ENCODE measurements around the gene RNF114. TPM values are rescaled to one million over a fixed set of nuclear protein-coding genes. Genes with fewer than 3 reads are reported as not detected.

The RNF114 gene
- total RNA-seq, 2 donors from 2014 or later: 82.0 to 181 TPM

- H3K4me1 ChIP-seq: peaks cover 6% of the 10 kb centered on the region
- H3K9me3 ChIP-seq: no peaks in the 10 kb centered on the region
- H3K27me3 ChIP-seq: no peaks in the 10 kb centered on the region
- no peak for TF ChIP-seq POLR2A (IDR thresholded peaks at IDR 0.05)
- TF ChIP-seq, protein P1, sequence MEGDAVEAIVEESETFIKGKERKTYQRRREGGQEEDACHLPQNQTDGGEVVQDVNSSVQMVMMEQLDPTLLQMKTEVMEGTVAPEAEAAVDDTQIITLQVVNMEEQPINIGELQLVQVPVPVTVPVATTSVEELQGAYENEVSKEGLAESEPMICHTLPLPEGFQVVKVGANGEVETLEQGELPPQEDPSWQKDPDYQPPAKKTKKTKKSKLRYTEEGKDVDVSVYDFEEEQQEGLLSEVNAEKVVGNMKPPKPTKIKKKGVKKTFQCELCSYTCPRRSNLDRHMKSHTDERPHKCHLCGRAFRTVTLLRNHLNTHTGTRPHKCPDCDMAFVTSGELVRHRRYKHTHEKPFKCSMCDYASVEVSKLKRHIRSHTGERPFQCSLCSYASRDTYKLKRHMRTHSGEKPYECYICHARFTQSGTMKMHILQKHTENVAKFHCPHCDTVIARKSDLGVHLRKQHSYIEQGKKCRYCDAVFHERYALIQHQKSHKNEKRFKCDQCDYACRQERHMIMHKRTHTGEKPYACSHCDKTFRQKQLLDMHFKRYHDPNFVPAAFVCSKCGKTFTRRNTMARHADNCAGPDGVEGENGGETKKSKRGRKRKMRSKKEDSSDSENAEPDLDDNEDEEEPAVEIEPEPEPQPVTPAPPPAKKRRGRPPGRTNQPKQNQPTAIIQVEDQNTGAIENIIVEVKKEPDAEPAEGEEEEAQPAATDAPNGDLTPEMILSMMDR (IDR thresholded peaks at IDR 0.05): no peak
- H3K36me3 ChIP-seq (replicated peaks in 1 of 2; ENCODE audit: insufficient read depth in 1 of 2, low read depth in 2 of 2): no peaks in the 10 kb centered on the region
- intact Hi-C loops (cut with DNase I): no loop called here
- 71 to 90% methylated on average over 6 of the region's 6 CpGs for WGBS, 2 donors
- no peak overlapping the region for H3K27ac ChIP-seq
- ATAC-seq (no peak), DNase-seq (peak in 1 of 4 donors; percentile 1)
- H3K4me3 ChIP-seq: no peak overlapping the region
Measured at GRCh38 chr20:49896204-49896603, 40.0 kb upstream of the RNF114 start.

- no peak for DNase-seq
- no peak for ATAC-seq
- intact Hi-C loops (cut with DNase I): no loop called here
- Histone ChIP-seq H3K4me3 (no peak overlapping the region), H3K9me3 (no peaks in the 10 kb centered on the region), H3K27me3 (no peaks in the 10 kb centered on the region), H3K4me1 (no peaks in the 10 kb centered on the region), H3K36me3 (replicated peaks in 1 of 2; ENCODE audit: insufficient read depth in 1 of 2, low read depth in 2 of 2) (peaks cover 0 to 7% of the 10 kb centered on the region in 2 donors), H3K27ac (no peak overlapping the region)
- 75 to 78% methylated on average over 10 of the region's 10 CpGs for WGBS, 2 donors
- no peak for TF ChIP-seq POLR2A (IDR thresholded peaks at IDR 0.05)
- TF ChIP-seq, protein P1 (IDR thresholded peaks at IDR 0.05): no peak
Measured at GRCh38 chr20:49899541-49900383, 36.4 kb upstream of the RNF114 start.

DNA sequence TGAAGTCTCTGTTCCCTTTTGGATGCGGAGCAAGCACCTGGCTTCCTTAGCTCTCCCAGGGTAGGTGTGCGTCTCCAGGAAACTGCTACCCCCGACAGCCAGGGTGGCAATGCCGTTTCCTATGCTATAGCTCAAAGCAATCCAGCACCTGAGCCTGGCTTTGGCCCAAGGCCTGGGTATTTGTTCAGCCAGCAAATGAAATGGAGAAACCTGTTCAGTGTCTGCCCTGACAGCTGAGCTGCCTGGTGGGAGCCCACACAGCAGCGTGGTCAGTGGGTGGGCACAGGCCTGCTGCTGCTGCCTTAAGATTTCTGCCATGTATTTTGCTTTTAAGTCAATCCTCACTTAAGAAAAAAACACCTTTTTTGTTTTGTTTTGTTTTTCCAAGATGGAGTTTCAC, 34.6 kb upstream of the RNF114 start:
- DNase-seq (no peak), ATAC-seq (no peak)
- Histone ChIP-seq H3K27me3 (no peaks in the 10 kb centered on the region), H3K4me1 (no peaks in the 10 kb centered on the region), H3K4me3 (no peak overlapping the region), H3K36me3 (replicated peaks in 1 of 2; ENCODE audit: insufficient read depth in 1 of 2, low read depth in 2 of 2) (peaks cover 4 to 24% of the 10 kb centered on the region in 2 donors), H3K9me3 (no peaks in the 10 kb centered on the region), H3K27ac (no peak overlapping the region)
- TF ChIP-seq, protein P1 (IDR thresholded peaks at IDR 0.05): no peak
- no peak for TF ChIP-seq POLR2A (IDR thresholded peaks at IDR 0.05)
- WGBS, 2 donors: 65 to 87% methylated on average over 5 of the region's 5 CpGs
- intact Hi-C loops (cut with DNase I): no loop called here

DNA sequence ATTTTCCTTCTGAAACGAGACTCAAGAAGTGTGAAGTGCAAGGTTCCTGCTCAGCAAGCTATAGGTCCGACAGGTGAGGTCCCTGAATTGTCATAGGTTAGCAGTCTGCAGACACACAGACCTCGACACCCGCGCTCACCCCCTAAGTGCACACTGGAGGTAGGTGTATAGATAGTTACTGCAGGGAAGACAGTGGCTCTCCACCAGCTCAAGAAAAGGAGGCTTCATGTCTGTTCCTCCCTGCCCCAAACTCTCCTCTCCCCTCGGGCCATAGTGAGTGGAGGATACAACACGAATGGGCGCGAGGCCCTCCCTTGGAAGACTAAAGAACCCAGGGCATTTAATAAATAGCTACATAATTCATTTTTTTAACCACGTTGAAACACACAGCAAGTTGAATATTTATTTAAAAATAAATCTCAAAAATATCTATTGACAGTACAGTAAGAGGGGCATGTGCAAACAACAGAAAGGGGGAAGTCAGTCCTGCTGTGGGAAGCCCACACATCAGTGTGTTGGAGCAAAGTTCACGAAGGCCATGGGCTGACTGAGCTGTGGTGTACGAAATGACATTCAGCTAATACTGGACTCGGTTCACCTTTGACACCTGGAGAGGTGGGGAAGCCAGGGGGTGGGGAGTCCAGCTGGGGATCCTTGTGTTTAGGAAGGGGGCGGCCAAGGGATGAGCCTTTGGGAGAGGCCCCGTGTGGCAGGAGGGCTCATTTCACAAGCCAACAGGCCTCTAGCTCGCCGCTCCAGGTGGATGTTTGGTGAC, 31.6 kb upstream of the RNF114 start:
- no peaks in the 10 kb centered on the region for H3K27me3 ChIP-seq
- ATAC-seq: no peak
- peak in 1 of 4 donors; percentile 6 for DNase-seq
- intact Hi-C loops (cut with DNase I): no loop called here
- H3K27ac ChIP-seq: no peak overlapping the region
- 85 to 89% methylated on average over 17 of the region's 17 CpGs for WGBS, 2 donors
- H3K36me3 ChIP-seq (replicated peaks in 1 of 2; ENCODE audit: insufficient read depth in 1 of 2, low read depth in 2 of 2): peaks cover 19 to 31% of the 10 kb centered on the region in 2 donors
- H3K9me3 ChIP-seq: no peaks in the 10 kb centered on the region
- TF ChIP-seq, protein P1 (IDR thresholded peaks at IDR 0.05): no peak
- no peak for TF ChIP-seq POLR2A (IDR thresholded peaks at IDR 0.05)
- no peak overlapping the region for H3K4me3 ChIP-seq
- H3K4me1 ChIP-seq: peaks cover 6% of the 10 kb centered on the region
